ENCODE data around the gene EPS8L1.

Gene EPS8L1

GRCh38 chr19:55131421-55131820 lies 55.8 kb downstream of the EPS8L1 start:
- Histone ChIP-seq H3K36me3 (peaks cover 14% of the 10 kb centered on the region), H3K27ac (no peak overlapping the region), H3K9me3 (ENCODE audit: severe bottlenecking) (no peaks in the 10 kb centered on the region), H3K27me3 (ENCODE audit: insufficient read depth, low read depth, severe bottlenecking) (no peaks in the 10 kb centered on the region), H3K4me3 (ENCODE audit: low read depth, low read length) (no peak overlapping the region)
- TF ChIP-seq, protein P1, sequence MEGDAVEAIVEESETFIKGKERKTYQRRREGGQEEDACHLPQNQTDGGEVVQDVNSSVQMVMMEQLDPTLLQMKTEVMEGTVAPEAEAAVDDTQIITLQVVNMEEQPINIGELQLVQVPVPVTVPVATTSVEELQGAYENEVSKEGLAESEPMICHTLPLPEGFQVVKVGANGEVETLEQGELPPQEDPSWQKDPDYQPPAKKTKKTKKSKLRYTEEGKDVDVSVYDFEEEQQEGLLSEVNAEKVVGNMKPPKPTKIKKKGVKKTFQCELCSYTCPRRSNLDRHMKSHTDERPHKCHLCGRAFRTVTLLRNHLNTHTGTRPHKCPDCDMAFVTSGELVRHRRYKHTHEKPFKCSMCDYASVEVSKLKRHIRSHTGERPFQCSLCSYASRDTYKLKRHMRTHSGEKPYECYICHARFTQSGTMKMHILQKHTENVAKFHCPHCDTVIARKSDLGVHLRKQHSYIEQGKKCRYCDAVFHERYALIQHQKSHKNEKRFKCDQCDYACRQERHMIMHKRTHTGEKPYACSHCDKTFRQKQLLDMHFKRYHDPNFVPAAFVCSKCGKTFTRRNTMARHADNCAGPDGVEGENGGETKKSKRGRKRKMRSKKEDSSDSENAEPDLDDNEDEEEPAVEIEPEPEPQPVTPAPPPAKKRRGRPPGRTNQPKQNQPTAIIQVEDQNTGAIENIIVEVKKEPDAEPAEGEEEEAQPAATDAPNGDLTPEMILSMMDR (IDR thresholded peaks at IDR 0.05; ENCODE audit: low read depth, low read length), result no peak
- no peak for DNase-seq

GRCh38 chr19:55132453-55133129 lies 56.9 kb downstream of the EPS8L1 start:
- Histone ChIP-seq H3K4me3 (ENCODE audit: low read depth, low read length) (no peak overlapping the region), H3K27me3 (ENCODE audit: insufficient read depth, low read depth, severe bottlenecking) (no peaks in the 10 kb centered on the region), H3K36me3 (peaks cover 17% of the 10 kb centered on the region), H3K9me3 (ENCODE audit: severe bottlenecking) (no peaks in the 10 kb centered on the region), H3K27ac (no peak overlapping the region)
- TF ChIP-seq, protein P1 (IDR thresholded peaks at IDR 0.05; ENCODE audit: low read depth, low read length), result no peak
- no peak for DNase-seq

- Histone ChIP-seq H3K9me3 (ENCODE audit: severe bottlenecking) (no peaks in the 10 kb centered on the region), H3K27me3 (ENCODE audit: insufficient read depth, low read depth, severe bottlenecking) (no peaks in the 10 kb centered on the region), H3K27ac (no peak overlapping the region), H3K36me3 (peaks cover 17% of the 10 kb centered on the region), H3K4me3 (ENCODE audit: low read depth, low read length) (no peak overlapping the region)
- TF ChIP-seq, protein P1 (IDR thresholded peaks at IDR 0.05; ENCODE audit: low read depth, low read length), result no peak
- DNase-seq, result peak; percentile 65
Observed at GRCh38 chr19:55133639-55134444, 58.2 kb downstream of the EPS8L1 start.

GRCh38 chr19:55134736-55135135 lies 59.1 kb downstream of the EPS8L1 start:
- Histone ChIP-seq H3K36me3 (peaks cover 17% of the 10 kb centered on the region), H3K27ac (no peak overlapping the region), H3K4me3 (ENCODE audit: low read depth, low read length) (no peak overlapping the region), H3K9me3 (ENCODE audit: severe bottlenecking) (no peaks in the 10 kb centered on the region), H3K27me3 (ENCODE audit: insufficient read depth, low read depth, severe bottlenecking) (no peaks in the 10 kb centered on the region)
- TF ChIP-seq, protein P1 (IDR thresholded peaks at IDR 0.05; ENCODE audit: low read depth, low read length), result no peak
- DNase-seq, result no peak

- Histone ChIP-seq H3K9me3 (ENCODE audit: severe bottlenecking) (no peaks in the 10 kb centered on the region), H3K27me3 (ENCODE audit: insufficient read depth, low read depth, severe bottlenecking) (no peaks in the 10 kb centered on the region), H3K36me3 (peaks cover 27% of the 10 kb centered on the region), H3K27ac (no peak overlapping the region), H3K4me3 (ENCODE audit: low read depth, low read length) (no peak overlapping the region)
- TF ChIP-seq, protein P1 (IDR thresholded peaks at IDR 0.05; ENCODE audit: low read depth, low read length), result no peak
- DNase-seq, result no peak
Observed at GRCh38 chr19:55136399-55137102, 60.9 kb downstream of the EPS8L1 start.
